H1 (cell line): ENCODE results near the gene GAS2. TPM values are rescaled to one million over a fixed set of nuclear protein-coding genes. Genes with fewer than 3 reads are reported as not detected.

Experiments used
- BCL11A ChIP-seq, 2 experiments: IDR thresholded peaks; one replicate each; pipeline ENCODE4 v1.6.1; 2011; ENCODE audit warnings: low read depth in 2 of 2, low read length in 2 of 2, mild to moderate bottlenecking in 2 of 2
- CBX5 ChIP-seq: fragments of 300-800, 300-1000 bp; sonication (generic); IDR thresholded peaks from 2 replicates; pipeline ENCODE4 v1.7.1; 2016; ENCODE audit warnings: antibody characterized with exemption, low read length, low read depth
- GABPA ChIP-seq: IDR thresholded peaks from 2 replicates; pipeline ENCODE4 v1.6.1; 2011; ENCODE audit warnings: mild to moderate bottlenecking, low read length, moderate library complexity, borderline replicate concordance; ENCODE audit not compliant: insufficient read depth
- KDM1A ChIP-seq: fragments of 200-600, 300-600 bp; sonication (generic); IDR thresholded peaks from 2 replicates; pipeline ENCODE4 v1.7.1; 2016; ENCODE audit warnings: mild to moderate bottlenecking, low read length, borderline replicate concordance
- MAFK ChIP-seq: IDR thresholded peaks from 2 replicates; pipeline ENCODE4 v1.6.1; 2012; ENCODE audit warnings: low read depth, mild to moderate bottlenecking, improper control_type of control experiment, low read length
- RXRA ChIP-seq: IDR thresholded peaks from 2 replicates; pipeline ENCODE4 v1.6.1; 2011; ENCODE audit warnings: low read depth, mild to moderate bottlenecking, low read length, moderate library complexity; ENCODE audit not compliant: insufficient read depth
- SAP30 ChIP-seq: fragments of 300-600 bp; sonication (generic); IDR thresholded peaks from 2 replicates; pipeline ENCODE4 v1.7.1; 2012; ENCODE audit warnings: low read length, moderate library complexity, mild to moderate bottlenecking, inconsistent platforms; ENCODE audit not compliant: insufficient read depth, insufficient replicate concordance
- SP2 ChIP-seq: IDR thresholded peaks from 2 replicates; pipeline ENCODE4 v1.6.1; 2012; ENCODE audit warnings: mild to moderate bottlenecking, low read length, inconsistent platforms
- SP4 ChIP-seq: IDR thresholded peaks from 2 replicates; pipeline ENCODE4 v1.6.1; 2012; ENCODE audit warnings: low read length, inconsistent platforms
- polyA plus RNA-seq, 7 experiments: library from polyadenylated mRNA; depleted of rRNA in 3 of 7; stranded (reverse) in 5 of 7; unstranded in 2 of 7; fragments of >200 nt in 5 of 7; fragments of 200-250 nt in 2 of 7; gene quantifications; 1 replicate in 5 of 7; 2 replicates in 1 of 7; 4 replicates in 1 of 7; pipeline versions ENCODE4 v1.2.1 to v1.2.3, GENCODE V29; 2011 to 2013; ENCODE audit warnings: missing spikeins in 2 of 7, mixed read lengths in 2 of 7
- total RNA-seq: library from RNA; stranded (reverse); fragmentation: NEBNext Ultra II Directional; extraction: Animal tissue kit (Norgen Biotek cat#: 25700); gene quantifications from 2 replicates; pipeline ENCODE4 v1.2.1, GENCODE V29; 2021
- TF ChIP-seq, protein P1 (sequence below): fragments of 300-600 bp; sonication (generic); IDR thresholded peaks from 2 replicates; pipeline ENCODE4 v1.7.1; 2012; ENCODE audit warnings: low read length, moderate library complexity, mild to moderate bottlenecking, inconsistent platforms; ENCODE audit not compliant: insufficient replicate concordance

GAS2 gene
- total and polyA plus RNA-seq, 2 of the 8 experiments (the other 6 are each of a cell fraction or from before 2014, with no cell fraction given): 0.70 to 1.7 TPM

GRCh38 chr11:22829231-22830081 is 163.0 kb downstream of the GAS2 start, which contains the start of gene SVIP (continued):
- TF ChIP-seq KDM1A (no peak; the same call in 1 of the 2 replicates), BCL11A (IDR thresholded peaks at IDR 0.05; ENCODE audit: low read depth in 2 of 2, low read length in 2 of 2) (no peak), CBX5 (no peak), SP2 (no peak), RXRA (no peak), SAP30 (no peak), MAFK (no peak), GABPA (no peak), SP4 (0 out of 2 replicates have a peak, but pooled peaks have one; percentile 49)
- TF ChIP-seq, protein P1, sequence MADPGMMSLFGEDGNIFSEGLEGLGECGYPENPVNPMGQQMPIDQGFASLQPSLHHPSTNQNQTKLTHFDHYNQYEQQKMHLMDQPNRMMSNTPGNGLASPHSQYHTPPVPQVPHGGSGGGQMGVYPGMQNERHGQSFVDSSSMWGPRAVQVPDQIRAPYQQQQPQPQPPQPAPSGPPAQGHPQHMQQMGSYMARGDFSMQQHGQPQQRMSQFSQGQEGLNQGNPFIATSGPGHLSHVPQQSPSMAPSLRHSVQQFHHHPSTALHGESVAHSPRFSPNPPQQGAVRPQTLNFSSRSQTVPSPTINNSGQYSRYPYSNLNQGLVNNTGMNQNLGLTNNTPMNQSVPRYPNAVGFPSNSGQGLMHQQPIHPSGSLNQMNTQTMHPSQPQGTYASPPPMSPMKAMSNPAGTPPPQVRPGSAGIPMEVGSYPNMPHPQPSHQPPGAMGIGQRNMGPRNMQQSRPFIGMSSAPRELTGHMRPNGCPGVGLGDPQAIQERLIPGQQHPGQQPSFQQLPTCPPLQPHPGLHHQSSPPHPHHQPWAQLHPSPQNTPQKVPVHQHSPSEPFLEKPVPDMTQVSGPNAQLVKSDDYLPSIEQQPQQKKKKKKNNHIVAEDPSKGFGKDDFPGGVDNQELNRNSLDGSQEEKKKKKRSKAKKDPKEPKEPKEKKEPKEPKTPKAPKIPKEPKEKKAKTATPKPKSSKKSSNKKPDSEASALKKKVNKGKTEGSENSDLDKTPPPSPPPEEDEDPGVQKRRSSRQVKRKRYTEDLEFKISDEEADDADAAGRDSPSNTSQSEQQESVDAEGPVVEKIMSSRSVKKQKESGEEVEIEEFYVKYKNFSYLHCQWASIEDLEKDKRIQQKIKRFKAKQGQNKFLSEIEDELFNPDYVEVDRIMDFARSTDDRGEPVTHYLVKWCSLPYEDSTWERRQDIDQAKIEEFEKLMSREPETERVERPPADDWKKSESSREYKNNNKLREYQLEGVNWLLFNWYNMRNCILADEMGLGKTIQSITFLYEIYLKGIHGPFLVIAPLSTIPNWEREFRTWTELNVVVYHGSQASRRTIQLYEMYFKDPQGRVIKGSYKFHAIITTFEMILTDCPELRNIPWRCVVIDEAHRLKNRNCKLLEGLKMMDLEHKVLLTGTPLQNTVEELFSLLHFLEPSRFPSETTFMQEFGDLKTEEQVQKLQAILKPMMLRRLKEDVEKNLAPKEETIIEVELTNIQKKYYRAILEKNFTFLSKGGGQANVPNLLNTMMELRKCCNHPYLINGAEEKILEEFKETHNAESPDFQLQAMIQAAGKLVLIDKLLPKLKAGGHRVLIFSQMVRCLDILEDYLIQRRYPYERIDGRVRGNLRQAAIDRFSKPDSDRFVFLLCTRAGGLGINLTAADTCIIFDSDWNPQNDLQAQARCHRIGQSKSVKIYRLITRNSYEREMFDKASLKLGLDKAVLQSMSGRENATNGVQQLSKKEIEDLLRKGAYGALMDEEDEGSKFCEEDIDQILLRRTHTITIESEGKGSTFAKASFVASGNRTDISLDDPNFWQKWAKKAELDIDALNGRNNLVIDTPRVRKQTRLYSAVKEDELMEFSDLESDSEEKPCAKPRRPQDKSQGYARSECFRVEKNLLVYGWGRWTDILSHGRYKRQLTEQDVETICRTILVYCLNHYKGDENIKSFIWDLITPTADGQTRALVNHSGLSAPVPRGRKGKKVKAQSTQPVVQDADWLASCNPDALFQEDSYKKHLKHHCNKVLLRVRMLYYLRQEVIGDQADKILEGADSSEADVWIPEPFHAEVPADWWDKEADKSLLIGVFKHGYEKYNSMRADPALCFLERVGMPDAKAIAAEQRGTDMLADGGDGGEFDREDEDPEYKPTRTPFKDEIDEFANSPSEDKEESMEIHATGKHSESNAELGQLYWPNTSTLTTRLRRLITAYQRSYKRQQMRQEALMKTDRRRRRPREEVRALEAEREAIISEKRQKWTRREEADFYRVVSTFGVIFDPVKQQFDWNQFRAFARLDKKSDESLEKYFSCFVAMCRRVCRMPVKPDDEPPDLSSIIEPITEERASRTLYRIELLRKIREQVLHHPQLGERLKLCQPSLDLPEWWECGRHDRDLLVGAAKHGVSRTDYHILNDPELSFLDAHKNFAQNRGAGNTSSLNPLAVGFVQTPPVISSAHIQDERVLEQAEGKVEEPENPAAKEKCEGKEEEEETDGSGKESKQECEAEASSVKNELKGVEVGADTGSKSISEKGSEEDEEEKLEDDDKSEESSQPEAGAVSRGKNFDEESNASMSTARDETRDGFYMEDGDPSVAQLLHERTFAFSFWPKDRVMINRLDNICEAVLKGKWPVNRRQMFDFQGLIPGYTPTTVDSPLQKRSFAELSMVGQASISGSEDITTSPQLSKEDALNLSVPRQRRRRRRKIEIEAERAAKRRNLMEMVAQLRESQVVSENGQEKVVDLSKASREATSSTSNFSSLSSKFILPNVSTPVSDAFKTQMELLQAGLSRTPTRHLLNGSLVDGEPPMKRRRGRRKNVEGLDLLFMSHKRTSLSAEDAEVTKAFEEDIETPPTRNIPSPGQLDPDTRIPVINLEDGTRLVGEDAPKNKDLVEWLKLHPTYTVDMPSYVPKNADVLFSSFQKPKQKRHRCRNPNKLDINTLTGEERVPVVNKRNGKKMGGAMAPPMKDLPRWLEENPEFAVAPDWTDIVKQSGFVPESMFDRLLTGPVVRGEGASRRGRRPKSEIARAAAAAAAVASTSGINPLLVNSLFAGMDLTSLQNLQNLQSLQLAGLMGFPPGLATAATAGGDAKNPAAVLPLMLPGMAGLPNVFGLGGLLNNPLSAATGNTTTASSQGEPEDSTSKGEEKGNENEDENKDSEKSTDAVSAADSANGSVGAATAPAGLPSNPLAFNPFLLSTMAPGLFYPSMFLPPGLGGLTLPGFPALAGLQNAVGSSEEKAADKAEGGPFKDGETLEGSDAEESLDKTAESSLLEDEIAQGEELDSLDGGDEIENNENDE: no peak
